Esophagus muscularis mucosa (tissue), 4 donors: ENCODE data around the gene ARMC12. TPM values are rescaled to one million over a fixed set of nuclear protein-coding genes. Genes with fewer than 3 reads are reported as not detected.
"Not testable (repeated sequence)": the region's sequence is repeated elsewhere in the genome, so short reads cannot be mapped to it uniquely, and the experiment has no call there.

Source experiments
- DNase-seq: peaks from one replicate; pipeline ENCODE4 v3.0.0-alpha.2; 2017; ENCODE audit errors: extremely low spot score
- H3K27ac ChIP-seq, 4 donors: fragments of 200-600 bp; sonication (generic); replicated peaks in 1 of 4; 1 replicate in 3 of 4; 2 replicates in 1 of 4; pipeline ENCODE4 v1.5.1; 2016 to 2019; ENCODE audit warnings: mild to moderate bottlenecking in 1 of 4
- H3K27me3 ChIP-seq, 4 donors: fragments of 200-600 bp; sonication (generic); one replicate each; pipeline versions ENCODE4 v1.5.1 to v1.6.0; 2016 to 2019
- H3K36me3 ChIP-seq, 4 donors: fragments of 200-600 bp; sonication (generic); one replicate each; pipeline ENCODE4 v1.5.1; 2016 to 2019
- H3K4me1 ChIP-seq, 4 donors: fragments of 200-600 bp; sonication (generic); one replicate each; pipeline ENCODE4 v1.5.1; 2016 to 2019
- H3K4me3 ChIP-seq, 4 donors: fragments of 200-600 bp; sonication (generic); 1 replicate in 2 of 4; 2 replicates in 2 of 4; pipeline ENCODE4 v1.5.1; 2016 to 2019; ENCODE audit warnings: mild to moderate bottlenecking in 4 of 4, moderate library complexity in 1 of 4
- H3K9me3 ChIP-seq, 4 donors: fragments of 200-600 bp; sonication (generic); 1 replicate in 3 of 4; 2 replicates in 1 of 4; pipeline ENCODE4 v1.5.1; 2016 to 2019
- CTCF ChIP-seq, 3 experiments: fragments of 200-600 bp in 2 of 3; fragments of 450-650 bp in 1 of 3; sonication (generic) in 2 of 3; IDR thresholded peaks; one replicate each; pipeline ENCODE4 v1.5.1; 2017 to 2019; ENCODE audit warnings: antibody characterized with exemption in 3 of 3, mild to moderate bottlenecking in 2 of 3, moderate library complexity in 1 of 3
- EP300 ChIP-seq: sonication (generic); formaldehyde crosslinking; IDR thresholded peaks from one replicate; pipeline ENCODE4 v1.6.1; 2017; ENCODE audit warnings: antibody characterized with exemption
- POLR2A ChIP-seq: fragments of 450-650 bp; IDR thresholded peaks from one replicate; pipeline ENCODE4 v1.6.1; 2017; ENCODE audit warnings: antibody characterized with exemption, moderate library complexity, mild to moderate bottlenecking, low read depth
- POLR2AphosphoS5 ChIP-seq, 2 donors: sonication (generic); formaldehyde crosslinking; IDR thresholded peaks; one replicate each; pipeline ENCODE4 v1.6.1; 2017; ENCODE audit warnings: antibody characterized with exemption in 2 of 2
- WGBS: methylation state at CpG from one replicate; pipeline ENCODE4 v1.1.5; 2018; 5-methylcytosine and 5-hydroxymethylcytosine counted together
- intact Hi-C: fragments of 100-400 bp; cut with DNase I; formaldehyde crosslinking; loops from one replicate; pipeline ENCODE4 v1.15.1; 2023
- total RNA-seq, 4 donors: library from RNA; depleted of rRNA; stranded (reverse); fragments of >200 nt; gene quantifications; one replicate each; pipeline versions ENCODE4 v1.1.0 to v1.2.1, GENCODE V29; 2016

ARMC12 gene
- total RNA-seq, 4 donors from 2014 or later, result 0.50 to 1.0 (median 0.83) TPM; not detected in 1

- H3K9me3 ChIP-seq, result no peaks in the 10 kb centered on the region
- TF ChIP-seq POLR2AphosphoS5 (IDR thresholded peaks at IDR 0.05), result no peak
- no peak for TF ChIP-seq POLR2A
- TF ChIP-seq EP300, result no peak
- TF ChIP-seq CTCF (IDR thresholded peaks at IDR 0.05), result no peak
- intact Hi-C loops, result loop anchor here (2.0 kb wide), 1 partner anchor 149 kb away; no protein-coding TSS in a partner anchor
- no peak overlapping the region for H3K4me3 ChIP-seq
- peak overlapping the region; percentile 96 to 100 (median 98) for H3K27ac ChIP-seq
- no peaks in the 10 kb centered on the region for H3K27me3 ChIP-seq
- peaks cover 54 to 91% (median 82%) of the 10 kb centered on the region in 4 donors for H3K4me1 ChIP-seq
- no peak for DNase-seq
- H3K36me3 ChIP-seq, result no peaks in the 10 kb centered on the region
- 93% methylated on average over 8 of the region's 8 CpGs for WGBS
These were observed 3.2 kb upstream of the ARMC12 start for GRCh38 chr6:35733633-35734032.

DNA sequence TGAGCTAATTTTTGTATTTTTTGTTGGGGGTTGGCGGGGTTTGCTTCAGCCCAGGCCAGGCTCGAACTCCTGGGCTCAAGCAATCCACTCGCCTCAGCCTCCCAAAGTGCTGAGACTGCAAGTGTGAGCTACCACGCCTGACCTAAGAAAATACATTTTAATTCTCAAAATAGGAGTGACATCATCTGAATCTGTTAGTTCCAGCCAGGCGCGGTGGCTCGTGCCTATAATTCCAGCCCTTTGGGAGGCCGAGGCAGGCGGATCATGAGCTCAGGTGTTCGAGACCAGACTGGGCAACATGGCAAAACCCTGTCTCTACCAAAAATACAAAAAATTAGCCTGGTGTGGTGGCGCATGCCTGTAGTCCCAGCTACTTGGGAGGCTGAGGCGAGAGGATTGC lies 2.5 kb upstream of the ARMC12 start:
- intact Hi-C loops, result loop anchor here (2.0 kb wide), 1 partner anchor 150 kb away; no protein-coding TSS in a partner anchor
- 91% methylated on average over 12 of the region's 12 CpGs for WGBS
- H3K27ac ChIP-seq, result peak overlapping the region; percentile 96 to 100 (median 98)
- H3K36me3 ChIP-seq, H3K4me3 ChIP-seq, H3K9me3 ChIP-seq, DNase-seq, H3K27me3 ChIP-seq: not testable (repeated sequence)
- peaks cover 47 to 84% (median 75%) of the 10 kb centered on the region in 4 donors for H3K4me1 ChIP-seq

- H3K27ac ChIP-seq, result peak overlapping the region in 1 of 4 donors; percentile 100
- H3K4me3 ChIP-seq, result no peak overlapping the region
- no peak for DNase-seq
- 97% methylated on average over 3 of the region's 3 CpGs for WGBS
- H3K36me3 ChIP-seq, result no peaks in the 10 kb centered on the region
- no peaks in the 10 kb centered on the region for H3K9me3 ChIP-seq
- peaks cover 36 to 76% (median 64%) of the 10 kb centered on the region in 4 donors for H3K4me1 ChIP-seq
- no peaks in the 10 kb centered on the region for H3K27me3 ChIP-seq
- TF ChIP-seq EP300 (no peak), POLR2AphosphoS5 (IDR thresholded peaks at IDR 0.05) (no peak), CTCF (IDR thresholded peaks at IDR 0.05) (no peak), POLR2A (no peak)
- intact Hi-C loops, result loop anchor here (2.0 kb wide), 1 partner anchor 151 kb away; no protein-coding TSS in a partner anchor
These were observed 1.4 kb upstream of the ARMC12 start for GRCh38 chr6:35735452-35735851.

DNA sequence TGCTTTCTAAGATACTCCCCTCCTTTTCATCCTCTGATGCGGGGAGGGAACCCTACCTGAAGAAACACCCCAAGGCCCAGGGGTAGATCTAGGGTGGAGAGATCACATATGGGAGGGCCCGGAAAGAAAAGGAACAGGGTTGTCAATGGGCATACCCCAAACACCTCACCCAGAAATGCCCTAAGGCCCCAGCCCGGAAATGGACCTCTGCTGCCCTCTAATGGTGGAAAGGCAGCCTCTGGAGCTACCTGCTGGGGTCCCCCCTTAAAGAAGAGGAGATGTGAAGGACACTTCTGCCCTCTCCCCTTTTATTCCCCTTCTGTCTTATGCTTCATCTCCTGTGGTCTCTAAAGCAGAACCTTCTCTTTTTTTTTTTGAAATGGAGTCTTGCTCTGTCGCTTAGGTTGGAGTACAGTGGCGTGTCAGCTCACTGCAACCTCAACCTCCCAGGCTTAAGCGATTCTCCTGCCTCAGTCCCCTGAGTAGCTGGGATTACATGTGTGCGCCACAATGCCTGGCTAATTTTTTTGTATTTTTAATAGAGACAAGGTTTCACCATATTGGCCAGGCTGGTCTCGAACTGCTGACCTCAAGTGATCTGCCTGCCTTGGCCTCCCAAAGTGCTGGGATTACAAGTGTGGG lies 458 bp upstream of the ARMC12 start:
- Histone ChIP-seq H3K27ac (peak overlapping the region in 1 of 4 donors; percentile 100), H3K9me3 (no peaks in the 10 kb centered on the region), H3K4me1 (peaks cover 29 to 67% (median 56%) of the 10 kb centered on the region in 4 donors), H3K4me3 (no peak overlapping the region), H3K27me3 (no peaks in the 10 kb centered on the region), H3K36me3 (no peaks in the 10 kb centered on the region)
- intact Hi-C loops, result no loop called here
- no peak for DNase-seq
- no peak for TF ChIP-seq POLR2A
- TF ChIP-seq CTCF (IDR thresholded peaks at IDR 0.05), result peak; percentile 88 to 95 (median 91)
- no peak for TF ChIP-seq EP300
- TF ChIP-seq POLR2AphosphoS5 (IDR thresholded peaks at IDR 0.05), result peak in 1 of 2 donors; percentile 45
- 64% methylated on average over 8 of the region's 8 CpGs for whole genome bisulfite sequencing

- H3K4me3 ChIP-seq, result no peak overlapping the region
- 18% methylated on average over 3 of the region's 16 CpGs for WGBS
- no peaks in the 10 kb centered on the region for H3K9me3 ChIP-seq
- DNase-seq, result no peak
- H3K27ac ChIP-seq, result peak overlapping the region in 1 of 4 donors; percentile 54
- TF ChIP-seq POLR2A, result no peak
- TF ChIP-seq POLR2AphosphoS5 (IDR thresholded peaks at IDR 0.05), result no peak
- no peak for TF ChIP-seq EP300
- TF ChIP-seq CTCF (IDR thresholded peaks at IDR 0.05), result peak; percentile 90 to 96 (median 92)
- H3K36me3 ChIP-seq, result no peaks in the 10 kb centered on the region
- H3K4me1 ChIP-seq, result peaks cover 26 to 56% (median 49%) of the 10 kb centered on the region in 4 donors
- H3K27me3 ChIP-seq, result no peaks in the 10 kb centered on the region
- intact Hi-C loops, result loop anchor here (1.0 kb wide), 1 partner anchor 215 kb away; no protein-coding TSS in a partner anchor
These were observed 780 bp downstream of the ARMC12 start for GRCh38 chr6:35737413-35738211.
